Transverse colon (tissue), 4 donors: ENCODE measurements around the gene CPEB4. TPM values are rescaled to one million over a fixed set of nuclear protein-coding genes. Genes with fewer than 3 reads are reported as not detected.
A peak's percentile ranks its signal among the peaks of the same experiment; 100 is the strongest.

ENCODE experiments used
- DNase-seq: peaks from one replicate; pipeline ENCODE4 v3.0.0-alpha.2; 2019
- H3K27ac ChIP-seq, 4 donors: fragments of 200-600 bp; sonication (generic); 2 replicates each; pipeline ENCODE4 v1.5.1; 2016 to 2018; ENCODE audit warnings: inconsistent platforms in 4 of 4
- H3K27me3 ChIP-seq: fragments of 200-600 bp; sonication (generic); 2 replicates; pipeline ENCODE4 v1.5.1; 2017; ENCODE audit warnings: inconsistent platforms
- H3K36me3 ChIP-seq, 4 donors: fragments of 200-600 bp; sonication (generic); 2 replicates each; pipeline ENCODE4 v1.5.1; 2017 to 2019; ENCODE audit warnings: inconsistent platforms in 4 of 4
- H3K4me1 ChIP-seq, 4 donors: fragments of 200-600 bp; sonication (generic); 2 replicates each; pipeline ENCODE4 v1.5.1; 2017 to 2020; ENCODE audit warnings: inconsistent platforms in 4 of 4
- H3K4me3 ChIP-seq, 4 donors: fragments of 200-600 bp; sonication (generic); 1 replicate in 1 of 4; 2 replicates in 3 of 4; pipeline versions ENCODE4 v1.5.1 to v1.6.1; 2017 to 2019; ENCODE audit warnings: inconsistent platforms in 4 of 4
- H3K9me3 ChIP-seq, 2 donors: fragments of 200-600 bp; sonication (generic); 2 replicates each; pipeline ENCODE4 v1.5.1; 2017 to 2019; ENCODE audit warnings: inconsistent platforms in 2 of 2
- EP300 ChIP-seq: sonication (generic); formaldehyde crosslinking; IDR thresholded peaks from one replicate; pipeline ENCODE4 v1.6.1; 2017; ENCODE audit warnings: antibody characterized with exemption, low read depth
- POLR2A ChIP-seq: fragments of 450-650 bp; IDR thresholded peaks from one replicate; pipeline ENCODE4 v1.6.1; 2016; ENCODE audit warnings: antibody characterized with exemption, mild to moderate bottlenecking, moderate library complexity
- POLR2AphosphoS5 ChIP-seq, 3 donors: sonication (generic); formaldehyde crosslinking; IDR thresholded peaks; one replicate each; pipeline ENCODE4 v1.6.1; 2016; ENCODE audit warnings: antibody characterized with exemption in 3 of 3
- WGBS, 2 donors: methylation state at CpG; one replicate each; pipeline ENCODE4 v1.1.5; 2018; ENCODE audit warnings: low coverage in 1 of 2; 5-methylcytosine and 5-hydroxymethylcytosine counted together
- in situ Hi-C, 4 donors: fragments of 200-750 bp; cut with MboI; loops; one replicate each; pipeline versions ENCODE4 v1.15.0 to v1.15.1; 2017; ENCODE audit warnings: low sequenced_read_pairs in 3 of 4, low pct_ligation_motif_present in 1 of 4, low pct_unique_long_range_greater_than_20kb in 1 of 4
- intact Hi-C: fragments of 100-400 bp; cut with DNase I; formaldehyde crosslinking; loops from one replicate; pipeline ENCODE4 v1.15.1; 2023; ENCODE audit warnings: low total_unique reads
- total RNA-seq, 4 donors: library from RNA; depleted of rRNA; stranded (reverse); fragments of >200 nt; gene quantifications; one replicate each; pipeline ENCODE4 v1.1.0, GENCODE V29; 2016
- TF ChIP-seq, protein P1 (sequence below), 5 experiments: fragments of 200-600 bp in 3 of 5; fragments of 450-650 bp in 2 of 5; sonication (generic) in 3 of 5; IDR thresholded peaks; 1 replicate in 2 of 5; 2 replicates in 3 of 5; pipeline ENCODE4 v1.5.1; 2016 to 2017; ENCODE audit warnings: antibody characterized with exemption in 5 of 5, inconsistent platforms in 3 of 5, mild to moderate bottlenecking in 2 of 5, moderate library complexity in 1 of 5

CPEB4 gene
- total RNA-seq, 4 donors from 2014 or later: 23.6 to 67.7 (median 36.5) TPM

DNA sequence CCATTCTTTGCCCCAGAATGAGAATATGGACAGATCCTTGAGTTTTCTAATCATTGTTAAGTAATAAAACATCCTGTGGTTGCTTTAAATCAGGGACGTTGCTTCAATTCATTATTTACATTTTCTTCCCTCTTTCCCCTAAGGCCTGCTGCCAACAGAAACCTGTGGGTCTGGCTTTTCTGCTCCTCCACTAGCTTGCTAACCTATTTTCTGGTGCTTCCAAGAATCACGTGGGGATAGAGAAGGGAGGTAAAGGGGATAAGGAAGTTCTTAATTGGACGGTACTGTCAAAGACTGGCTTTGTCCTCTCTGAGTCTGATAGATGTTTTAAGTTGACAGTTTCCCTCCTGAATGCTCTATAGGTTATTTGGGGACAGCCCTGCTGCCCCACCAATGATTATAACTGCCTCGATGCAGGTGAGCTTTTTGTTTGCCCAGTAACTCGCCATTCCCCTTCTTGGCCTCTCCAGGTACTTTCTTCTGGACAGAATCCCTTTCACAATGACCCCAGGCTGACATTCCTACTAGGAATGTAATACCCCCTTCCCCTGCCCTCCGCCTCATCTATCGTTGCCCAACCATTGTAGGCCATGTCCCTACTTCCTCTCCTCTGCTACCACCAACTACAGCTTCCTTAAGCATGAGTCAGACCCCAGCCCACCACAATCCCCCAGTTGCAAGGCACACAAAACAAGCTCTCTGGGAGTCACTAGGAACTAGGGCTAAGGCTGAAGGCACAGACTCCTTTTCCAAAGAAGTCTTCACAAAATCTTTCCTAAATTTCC is 19.9 kb upstream of the CPEB4 start:
- Histone ChIP-seq H3K27ac (no peak overlapping the region), H3K4me3 (no peak overlapping the region), H3K9me3 (no peaks in the 10 kb centered on the region), H3K4me1 (peaks cover 0 to 5% (median 5%) of the 10 kb centered on the region in 4 donors), H3K27me3 (no peaks in the 10 kb centered on the region), H3K36me3 (no peaks in the 10 kb centered on the region)
- TF ChIP-seq EP300: no peak
- TF ChIP-seq, protein P1, sequence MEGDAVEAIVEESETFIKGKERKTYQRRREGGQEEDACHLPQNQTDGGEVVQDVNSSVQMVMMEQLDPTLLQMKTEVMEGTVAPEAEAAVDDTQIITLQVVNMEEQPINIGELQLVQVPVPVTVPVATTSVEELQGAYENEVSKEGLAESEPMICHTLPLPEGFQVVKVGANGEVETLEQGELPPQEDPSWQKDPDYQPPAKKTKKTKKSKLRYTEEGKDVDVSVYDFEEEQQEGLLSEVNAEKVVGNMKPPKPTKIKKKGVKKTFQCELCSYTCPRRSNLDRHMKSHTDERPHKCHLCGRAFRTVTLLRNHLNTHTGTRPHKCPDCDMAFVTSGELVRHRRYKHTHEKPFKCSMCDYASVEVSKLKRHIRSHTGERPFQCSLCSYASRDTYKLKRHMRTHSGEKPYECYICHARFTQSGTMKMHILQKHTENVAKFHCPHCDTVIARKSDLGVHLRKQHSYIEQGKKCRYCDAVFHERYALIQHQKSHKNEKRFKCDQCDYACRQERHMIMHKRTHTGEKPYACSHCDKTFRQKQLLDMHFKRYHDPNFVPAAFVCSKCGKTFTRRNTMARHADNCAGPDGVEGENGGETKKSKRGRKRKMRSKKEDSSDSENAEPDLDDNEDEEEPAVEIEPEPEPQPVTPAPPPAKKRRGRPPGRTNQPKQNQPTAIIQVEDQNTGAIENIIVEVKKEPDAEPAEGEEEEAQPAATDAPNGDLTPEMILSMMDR (IDR thresholded peaks at IDR 0.05): no peak
- no peak for TF ChIP-seq POLR2AphosphoS5 (IDR thresholded peaks at IDR 0.05)
- no peak for TF ChIP-seq POLR2A
- WGBS, 2 donors: 51 to 56% methylated on average over 5 to 7 of the region's 7 CpGs
- in situ Hi-C loops (no loop called here), intact Hi-C loops (no loop called here)
- DNase-seq: no peak

DNA sequence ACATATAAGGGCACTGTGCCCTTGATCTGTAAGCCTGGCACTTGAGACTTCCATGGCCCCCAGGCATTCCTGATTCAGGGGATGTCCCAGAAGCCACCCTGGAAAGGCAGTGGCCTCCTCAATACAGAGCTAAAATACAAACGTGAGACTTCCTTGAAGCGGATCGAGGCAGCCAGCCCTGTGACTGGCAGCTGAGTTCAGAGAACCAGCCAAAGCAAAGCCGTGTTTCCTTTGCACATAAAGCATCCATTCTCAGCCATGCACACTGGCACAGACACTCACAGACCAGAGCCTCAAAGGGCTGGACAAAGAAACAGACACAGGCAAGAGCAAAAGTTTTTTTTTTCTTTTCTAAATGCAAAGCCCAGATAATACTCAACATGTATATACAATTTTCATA is 18.8 kb upstream of the CPEB4 start:
- Histone ChIP-seq H3K9me3 (no peaks in the 10 kb centered on the region), H3K4me3 (no peak overlapping the region), H3K27me3 (no peaks in the 10 kb centered on the region), H3K36me3 (no peaks in the 10 kb centered on the region), H3K27ac (no peak overlapping the region), H3K4me1 (peaks cover 0 to 5% (median 2%) of the 10 kb centered on the region in 4 donors)
- in situ Hi-C loops: no loop called here
- 48% methylated on average over 4 of the region's 4 CpGs; no CpG with 5 or more reads in 1 of the 2 donors for WGBS, 2 donors
- intact Hi-C loops: no loop called here
- no peak for DNase-seq
- TF ChIP-seq, protein P1 (IDR thresholded peaks at IDR 0.05): no peak
- no peak for TF ChIP-seq POLR2A

DNA sequence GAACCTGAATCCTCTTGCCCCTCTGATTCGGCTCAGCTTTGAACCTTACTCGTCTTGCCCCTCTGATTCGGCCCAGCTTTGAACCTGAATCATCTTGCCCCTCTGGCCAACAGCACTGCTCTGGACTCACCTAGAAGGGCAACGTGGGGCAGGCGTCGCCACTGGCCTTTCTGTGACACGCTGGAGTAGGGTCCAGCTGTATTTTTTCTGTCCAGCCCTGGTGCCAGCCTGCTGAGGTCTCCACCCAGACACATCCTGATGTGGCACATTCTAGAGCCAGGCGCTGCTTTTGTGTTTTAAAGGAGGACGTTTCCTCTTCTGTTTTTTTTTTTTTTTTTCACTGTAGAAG is 15.2 kb upstream of the CPEB4 start:
- in situ Hi-C loops (no loop called here), intact Hi-C loops (no loop called here)
- no peak for DNase-seq
- WGBS, 2 donors: 64 to 89% methylated on average over 2 to 9 of the region's 9 CpGs
- no peak overlapping the region for H3K4me3 ChIP-seq
- H3K27me3 ChIP-seq: no peaks in the 10 kb centered on the region
- no peaks in the 10 kb centered on the region for H3K4me1 ChIP-seq
- TF ChIP-seq POLR2AphosphoS5 (IDR thresholded peaks at IDR 0.05) (no peak), POLR2A (no peak), EP300 (no peak)
- TF ChIP-seq, protein P1 (IDR thresholded peaks at IDR 0.05): no peak
- H3K36me3 ChIP-seq: no peaks in the 10 kb centered on the region
- H3K9me3 ChIP-seq: no peaks in the 10 kb centered on the region
- H3K27ac ChIP-seq: peak overlapping the region in 1 of 4 donors; percentile 11

DNA sequence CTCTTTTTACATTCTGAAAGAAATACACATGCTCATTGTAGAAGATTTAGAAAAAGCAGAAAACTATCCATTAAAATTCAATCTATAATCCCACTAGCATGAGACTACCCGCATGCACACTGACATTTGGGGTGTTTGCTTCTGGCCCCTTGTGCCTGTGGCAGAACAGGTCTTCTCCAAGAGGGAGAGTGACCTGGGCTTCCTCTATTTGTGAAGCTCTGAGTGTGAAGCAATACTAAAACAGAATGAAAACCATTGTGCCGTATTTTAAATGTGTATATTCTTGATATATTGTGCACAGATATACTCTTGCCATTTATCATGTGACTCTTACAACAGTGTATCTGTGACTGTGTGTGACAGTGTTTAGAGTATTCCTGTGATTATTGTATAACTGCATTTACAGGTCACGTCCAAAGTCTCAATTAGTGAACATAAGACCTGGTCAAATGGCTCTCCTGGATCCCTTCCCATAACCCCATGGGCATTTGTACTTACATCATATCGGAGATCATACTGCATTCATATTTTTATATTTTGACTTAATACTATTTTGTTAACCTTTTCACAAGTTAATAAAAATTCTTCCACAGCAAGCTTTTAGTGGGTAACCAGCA is 14.7 kb upstream of the CPEB4 start:
- in situ Hi-C loops (no loop called here), intact Hi-C loops (no loop called here)
- Histone ChIP-seq H3K27ac (no peak overlapping the region), H3K4me3 (no peak overlapping the region), H3K4me1 (peaks cover 0 to under 1% (median 0%) of the 10 kb centered on the region in 4 donors), H3K36me3 (no peaks in the 10 kb centered on the region), H3K27me3 (no peaks in the 10 kb centered on the region), H3K9me3 (no peaks in the 10 kb centered on the region)
- WGBS, 2 donors: 94 to 96% methylated on average over 4 of the region's 4 CpGs
- TF ChIP-seq POLR2A: no peak
- DNase-seq: no peak
